Measurements from ENCODE around the gene LRRC2.

LRRC2 gene

GRCh38 chr3:46558184-46559043 is 7.7 kb downstream of the LRRC2 start:
- peak overlapping the region; percentile 69 for H3K18ac ChIP-seq (ENCODE audit: low read length)
- H3K79me2 ChIP-seq (ENCODE audit: control insufficient read depth, insufficient read depth, low read length), result no peaks in the 10 kb centered on the region
- H3K27me3 ChIP-seq (ENCODE audit: insufficient read depth, low read length, poor library complexity), result no peaks in the 10 kb centered on the region
- peak overlapping the region; percentile 81 for H2BK5ac ChIP-seq (ENCODE audit: low read length)
- H2AK5ac ChIP-seq (ENCODE audit: low read length), result peak overlapping the region; percentile 99
- H3K36me3 ChIP-seq (ENCODE audit: control insufficient read depth, insufficient read depth, low read length), result peaks cover 2% of the 10 kb centered on the region
- peaks cover 4% of the 10 kb centered on the region for H3K79me1 ChIP-seq (ENCODE audit: low read length)
- no peak overlapping the region for H3K23ac ChIP-seq (ENCODE audit: low read length)
- H3K56ac ChIP-seq (ENCODE audit: low read length), result peak overlapping the region; percentile 73
- no peak overlapping the region for H3K4me3 ChIP-seq (ENCODE audit: low read length)
- no peak overlapping the region for H4K8ac ChIP-seq (ENCODE audit: low read depth, low read length)
- H4K5ac ChIP-seq (ENCODE audit: low read length), result no peak overlapping the region
- WGBS (ENCODE audit: extremely low coverage, insufficient coverage, low lambda C conversion rate), result no CpG with 5 or more reads among the region's 22 CpGs
- H2BK15ac ChIP-seq (replicated peaks; ENCODE audit: low read depth), result peak overlapping the region; percentile 4
- H3K4me1 ChIP-seq (ENCODE audit: control insufficient read depth, low read depth, low read length), result peaks cover 6% of the 10 kb centered on the region
- DNase-seq, result peak; percentile 90
- H3K27ac ChIP-seq (ENCODE audit: low read depth, low read length), result peak overlapping the region; percentile 24
- H3K4ac ChIP-seq (ENCODE audit: low read depth, low read length), result peak overlapping the region; percentile 56
- peak overlapping the region; percentile 30 for H2BK120ac ChIP-seq (ENCODE audit: low read depth, low read length)
- peak overlapping the region; percentile 33 for H3K9ac ChIP-seq (ENCODE audit: low read length)
- no peak overlapping the region for H3K4me2 ChIP-seq (ENCODE audit: low read length)

GRCh38 chr3:46557814-46558183 is 8.3 kb downstream of the LRRC2 start:
- Histone ChIP-seq H3K4me3 (ENCODE audit: low read length) (no peak overlapping the region), H3K9ac (ENCODE audit: low read length) (peak overlapping the region; percentile 32), H3K79me1 (ENCODE audit: low read length) (peaks cover 4% of the 10 kb centered on the region), H3K4me1 (ENCODE audit: control insufficient read depth, low read depth, low read length) (peaks cover 6% of the 10 kb centered on the region), H3K36me3 (ENCODE audit: control insufficient read depth, insufficient read depth, low read length) (peaks cover 2% of the 10 kb centered on the region), H4K8ac (ENCODE audit: low read depth, low read length) (no peak overlapping the region), H2BK120ac (ENCODE audit: low read depth, low read length) (no peak overlapping the region), H3K79me2 (ENCODE audit: control insufficient read depth, insufficient read depth, low read length) (no peaks in the 10 kb centered on the region), H2BK5ac (ENCODE audit: low read length) (peak overlapping the region; percentile 81), H3K23ac (ENCODE audit: low read length) (peak overlapping the region; percentile 2), H3K4me2 (ENCODE audit: low read length) (no peak overlapping the region), H3K18ac (ENCODE audit: low read length) (peak overlapping the region; percentile 7), H3K56ac (ENCODE audit: low read length) (peak overlapping the region; percentile 73), H4K5ac (ENCODE audit: low read length) (no peak overlapping the region), H2AK5ac (ENCODE audit: low read length) (peak overlapping the region; percentile 99), H3K27me3 (ENCODE audit: insufficient read depth, low read length, poor library complexity) (no peaks in the 10 kb centered on the region), H3K4ac (ENCODE audit: low read depth, low read length) (peak overlapping the region; percentile 56), H2BK15ac (replicated peaks; ENCODE audit: low read depth) (no peak overlapping the region), H3K27ac (ENCODE audit: low read depth, low read length) (no peak overlapping the region)
- WGBS (ENCODE audit: extremely low coverage, insufficient coverage, low lambda C conversion rate), result no CpG with 5 or more reads among the region's 6 CpGs
- no peak for DNase-seq

- H3K23ac ChIP-seq (ENCODE audit: low read length), result no peak overlapping the region
- no peaks in the 10 kb centered on the region for H3K27me3 ChIP-seq (ENCODE audit: insufficient read depth, low read length, poor library complexity)
- peak overlapping the region; percentile 20 for H3K4ac ChIP-seq (ENCODE audit: low read depth, low read length)
- no peak overlapping the region for H3K56ac ChIP-seq (ENCODE audit: low read length)
- no peaks in the 10 kb centered on the region for H3K79me2 ChIP-seq (ENCODE audit: control insufficient read depth, insufficient read depth, low read length)
- H3K4me1 ChIP-seq (ENCODE audit: control insufficient read depth, low read depth, low read length), result peaks cover 9% of the 10 kb centered on the region
- H3K4me2 ChIP-seq (ENCODE audit: low read length), result no peak overlapping the region
- no CpG with 5 or more reads among the region's 1 CpG for WGBS (ENCODE audit: extremely low coverage, insufficient coverage, low lambda C conversion rate)
- H3K18ac ChIP-seq (ENCODE audit: low read length), result no peak overlapping the region
- H3K27ac ChIP-seq (ENCODE audit: low read depth, low read length), result no peak overlapping the region
- H2BK15ac ChIP-seq (replicated peaks; ENCODE audit: low read depth), result no peak overlapping the region
- H2AK5ac ChIP-seq (ENCODE audit: low read length), result no peak overlapping the region
- peaks cover 1% of the 10 kb centered on the region for H3K79me1 ChIP-seq (ENCODE audit: low read length)
- H4K8ac ChIP-seq (ENCODE audit: low read depth, low read length), result no peak overlapping the region
- H3K9ac ChIP-seq (ENCODE audit: low read length), result no peak overlapping the region
- no peak overlapping the region for H2BK5ac ChIP-seq (ENCODE audit: low read length)
- H4K5ac ChIP-seq (ENCODE audit: low read length), result no peak overlapping the region
- no peak overlapping the region for H3K4me3 ChIP-seq (ENCODE audit: low read length)
- DNase-seq, result no peak
- H3K36me3 ChIP-seq (ENCODE audit: control insufficient read depth, insufficient read depth, low read length), result peaks cover 2% of the 10 kb centered on the region
- no peak overlapping the region for H2BK120ac ChIP-seq (ENCODE audit: low read depth, low read length)
Measured at GRCh38 chr3:46553154-46553553, 12.9 kb downstream of the LRRC2 start.

GRCh38 chr3:46552538-46552937 is 13.6 kb downstream of the LRRC2 start:
- H3K4ac ChIP-seq (ENCODE audit: low read depth, low read length), result no peak overlapping the region
- H3K4me1 ChIP-seq (ENCODE audit: control insufficient read depth, low read depth, low read length), result peaks cover 4% of the 10 kb centered on the region
- WGBS (ENCODE audit: extremely low coverage, insufficient coverage, low lambda C conversion rate), result no CpG with 5 or more reads among the region's 1 CpG
- no peak overlapping the region for H2BK120ac ChIP-seq (ENCODE audit: low read depth, low read length)
- no peak overlapping the region for H2AK5ac ChIP-seq (ENCODE audit: low read length)
- DNase-seq, result no peak
- no peaks in the 10 kb centered on the region for H3K27me3 ChIP-seq (ENCODE audit: insufficient read depth, low read length, poor library complexity)
- no peak overlapping the region for H3K4me2 ChIP-seq (ENCODE audit: low read length)
- no peak overlapping the region for H3K23ac ChIP-seq (ENCODE audit: low read length)
- H3K36me3 ChIP-seq (ENCODE audit: control insufficient read depth, insufficient read depth, low read length), result peaks cover under 1% of the 10 kb centered on the region
- no peak overlapping the region for H2BK15ac ChIP-seq (replicated peaks; ENCODE audit: low read depth)
- no peak overlapping the region for H3K4me3 ChIP-seq (ENCODE audit: low read length)
- H3K79me1 ChIP-seq (ENCODE audit: low read length), result no peaks in the 10 kb centered on the region
- no peak overlapping the region for H3K27ac ChIP-seq (ENCODE audit: low read depth, low read length)
- no peaks in the 10 kb centered on the region for H3K79me2 ChIP-seq (ENCODE audit: control insufficient read depth, insufficient read depth, low read length)
- H4K8ac ChIP-seq (ENCODE audit: low read depth, low read length), result no peak overlapping the region
- no peak overlapping the region for H4K5ac ChIP-seq (ENCODE audit: low read length)
- H3K9ac ChIP-seq (ENCODE audit: low read length), result no peak overlapping the region
- no peak overlapping the region for H3K56ac ChIP-seq (ENCODE audit: low read length)
- no peak overlapping the region for H3K18ac ChIP-seq (ENCODE audit: low read length)
- H2BK5ac ChIP-seq (ENCODE audit: low read length), result no peak overlapping the region

- Histone ChIP-seq H3K9ac (ENCODE audit: low read length) (no peak overlapping the region), H3K4me2 (ENCODE audit: low read length) (no peak overlapping the region), H2AK5ac (ENCODE audit: low read length) (no peak overlapping the region), H2BK120ac (ENCODE audit: low read depth, low read length) (no peak overlapping the region), H3K36me3 (ENCODE audit: control insufficient read depth, insufficient read depth, low read length) (no peaks in the 10 kb centered on the region), H3K4me1 (ENCODE audit: control insufficient read depth, low read depth, low read length) (peaks cover 3% of the 10 kb centered on the region), H3K56ac (ENCODE audit: low read length) (no peak overlapping the region), H3K27me3 (ENCODE audit: insufficient read depth, low read length, poor library complexity) (no peaks in the 10 kb centered on the region), H3K23ac (ENCODE audit: low read length) (no peak overlapping the region), H3K18ac (ENCODE audit: low read length) (no peak overlapping the region), H3K4me3 (ENCODE audit: low read length) (no peak overlapping the region), H3K79me2 (ENCODE audit: control insufficient read depth, insufficient read depth, low read length) (no peaks in the 10 kb centered on the region), H3K79me1 (ENCODE audit: low read length) (no peaks in the 10 kb centered on the region), H3K4ac (ENCODE audit: low read depth, low read length) (no peak overlapping the region), H4K5ac (ENCODE audit: low read length) (no peak overlapping the region), H2BK5ac (ENCODE audit: low read length) (no peak overlapping the region), H3K27ac (ENCODE audit: low read depth, low read length) (no peak overlapping the region), H4K8ac (ENCODE audit: low read depth, low read length) (no peak overlapping the region), H2BK15ac (replicated peaks; ENCODE audit: low read depth) (no peak overlapping the region)
- WGBS (ENCODE audit: extremely low coverage, insufficient coverage, low lambda C conversion rate), result no CpG with 5 or more reads among the region's 2 CpGs
- no peak for DNase-seq
Measured at GRCh38 chr3:46551615-46552014, 14.5 kb downstream of the LRRC2 start.

All from mesendoderm (in vitro differentiated cells).